Panc1 (cell line): Measurements from ENCODE around the gene TRIM39. TPM values are rescaled to one million over a fixed set of nuclear protein-coding genes. Genes with fewer than 3 reads are reported as not detected.

Experiments used
- ATAC-seq: fragments of 200-7000 bp; cut with Tn5 transposase; 2 replicates; pipeline ENCODE4 v1.9.1; 2020; ENCODE audit warnings: mild to moderate bottlenecking, moderate library complexity
- BruUV-seq: library from RNA; stranded (reverse); fragments of 400-500 nt; replicated peaks from 2 replicates; lab custom pipeline; 2021; lab: Mats Ljungman, UMichigan
- CTCF ChIA-PET: fragments of 300-600 bp; sonication (Branson Sonifier 250); formaldehyde crosslinking; loops from one replicate; lab custom pipeline; 2022; ENCODE audit warnings: antibody characterized with exemption; lab: Charles Lee
- POLR2A ChIA-PET: fragments of 300-600 bp; sonication (Branson Sonifier 250); formaldehyde crosslinking; loops from one replicate; lab custom pipeline; 2022; ENCODE audit warnings: antibody characterized with exemption; lab: Charles Lee
- DNase-seq: peaks from one replicate; pipeline ENCODE4 v3.0.0-alpha.2; 2010; ENCODE audit warnings: low read depth, low spot score
- H3K27ac ChIP-seq: 2 replicates; pipeline ENCODE4 v1.5.1; 2011; ENCODE audit warnings: mild to moderate bottlenecking, low read length, inconsistent platforms
- H3K27me3 ChIP-seq: fragments of 200-500 bp; sonication (Bioruptor generic); 2 replicates; pipeline ENCODE4 v1.6.0; 2014; ENCODE audit warnings: low read length, inconsistent platforms; ENCODE audit not compliant: control insufficient read depth, insufficient read depth
- H3K36me3 ChIP-seq: fragments of 200-500 bp; sonication (Bioruptor generic); 2 replicates; pipeline ENCODE4 v1.5.1; 2014; ENCODE audit warnings: inconsistent platforms, mild to moderate bottlenecking, low read length, moderate library complexity; ENCODE audit not compliant: control insufficient read depth, insufficient read depth
- H3K4me1 ChIP-seq: 2 replicates; pipeline ENCODE4 v1.5.1; 2011; ENCODE audit warnings: inconsistent platforms, mild to moderate bottlenecking, low read length, moderate library complexity; ENCODE audit not compliant: control insufficient read depth, insufficient read depth
- H3K4me3 ChIP-seq, 2 experiments: 2 replicates each; pipeline ENCODE4 v1.5.1; 2011 to 2012; ENCODE audit warnings: low read depth in 2 of 2, low read length in 2 of 2, mild to moderate bottlenecking in 2 of 2, inconsistent platforms in 1 of 2, moderate library complexity in 1 of 2
- H3K9me3 ChIP-seq: fragments of 200-500 bp; sonication (Bioruptor generic); 2 replicates; pipeline ENCODE4 v1.5.1; 2014; ENCODE audit warnings: low read depth, mild to moderate bottlenecking, inconsistent platforms, low read length, moderate library complexity; ENCODE audit not compliant: control insufficient read depth, insufficient read depth
- POLR2AphosphoS5 ChIP-seq: IDR thresholded peaks from 2 replicates; pipeline ENCODE4 v1.6.1; 2012; ENCODE audit warnings: mild to moderate bottlenecking, low read depth, low read length, moderate library complexity
- SIN3A ChIP-seq: IDR thresholded peaks from 2 replicates; pipeline ENCODE4 v1.6.1; 2012; ENCODE audit warnings: low read depth, mild to moderate bottlenecking, low read length, moderate library complexity, borderline replicate concordance; ENCODE audit not compliant: insufficient read depth
- TCF7L2 ChIP-seq: IDR thresholded peaks from 2 replicates; pipeline ENCODE4 v1.6.1; 2011; ENCODE audit warnings: mild to moderate bottlenecking, low read depth, low read length, inconsistent platforms
- in situ Hi-C: cut with HindIII; loops from 2 replicates; pipeline ENCODE4 v1.10.0; 2016; ENCODE audit warnings: low sequenced_read_pairs, low pct_unique_long_range_greater_than_20kb
- intact Hi-C: fragments of 100-400 bp; cut with micrococcal nuclease; formaldehyde crosslinking; loops from one replicate; pipeline ENCODE4 v1.10.0; 2022; ENCODE audit not compliant: unreplicated experiment
- total RNA-seq: library from RNA; stranded (reverse); gene quantifications from one replicate; pipeline ENCODE4 v1.2.1, GENCODE V29; 2021; ENCODE audit not compliant: unreplicated experiment
- TF ChIP-seq, protein P1 (sequence below): fragments of 450-650 bp; IDR thresholded peaks from 2 replicates; pipeline ENCODE4 v1.5.1; 2017; ENCODE audit warnings: mild to moderate bottlenecking
- TF ChIP-seq, protein P2 (sequence below), 2 experiments: IDR thresholded peaks; 2 replicates each; pipeline ENCODE4 v1.6.1; 2011 to 2012; ENCODE audit warnings: low read depth in 2 of 2, control low read depth in 1 of 2, low read length in 1 of 2, mild to moderate bottlenecking in 1 of 2, moderate library complexity in 1 of 2; ENCODE audit not compliant: insufficient read depth in 1 of 2

TRIM39 gene
- total RNA-seq, 1 experiment from 2014 or later, result 13.4 TPM

DNA sequence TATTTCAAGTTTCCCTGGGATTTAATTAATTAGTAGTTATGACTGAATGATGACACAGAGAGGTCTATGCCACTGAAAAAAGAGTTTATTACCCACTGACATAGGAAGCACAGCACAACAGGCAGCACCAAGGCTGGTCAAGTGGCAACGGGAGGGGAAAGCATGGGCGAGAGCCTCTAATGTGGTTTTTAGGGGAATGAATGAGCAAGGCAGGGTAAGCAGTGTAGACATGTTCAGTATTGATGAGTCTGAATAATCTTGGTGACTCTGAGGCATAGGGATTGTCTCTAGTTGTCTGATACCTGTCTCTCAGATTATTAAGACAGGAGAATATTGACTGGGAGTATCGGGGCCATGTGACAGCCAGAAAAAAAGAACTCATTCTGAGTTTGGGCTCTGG lies 64.5 kb downstream of the TRIM39 start:
- no peak for DNase-seq
- in situ Hi-C loops, result no loop called here
- Histone ChIP-seq H3K36me3 (no peaks in the 10 kb centered on the region), H3K9me3 (no peaks in the 10 kb centered on the region), H3K4me1 (no peaks in the 10 kb centered on the region), H3K27me3 (peaks cover 35% of the 10 kb centered on the region), H3K4me3 (no peak overlapping the region), H3K27ac (no peak overlapping the region)
- no peak for ATAC-seq
- CTCF ChIA-PET, result no interaction called here
- POLR2A ChIA-PET, result no interaction called here
- TF ChIP-seq POLR2AphosphoS5 (no peak), TCF7L2 (no peak), SIN3A (no peak)
- TF ChIP-seq, protein P1, sequence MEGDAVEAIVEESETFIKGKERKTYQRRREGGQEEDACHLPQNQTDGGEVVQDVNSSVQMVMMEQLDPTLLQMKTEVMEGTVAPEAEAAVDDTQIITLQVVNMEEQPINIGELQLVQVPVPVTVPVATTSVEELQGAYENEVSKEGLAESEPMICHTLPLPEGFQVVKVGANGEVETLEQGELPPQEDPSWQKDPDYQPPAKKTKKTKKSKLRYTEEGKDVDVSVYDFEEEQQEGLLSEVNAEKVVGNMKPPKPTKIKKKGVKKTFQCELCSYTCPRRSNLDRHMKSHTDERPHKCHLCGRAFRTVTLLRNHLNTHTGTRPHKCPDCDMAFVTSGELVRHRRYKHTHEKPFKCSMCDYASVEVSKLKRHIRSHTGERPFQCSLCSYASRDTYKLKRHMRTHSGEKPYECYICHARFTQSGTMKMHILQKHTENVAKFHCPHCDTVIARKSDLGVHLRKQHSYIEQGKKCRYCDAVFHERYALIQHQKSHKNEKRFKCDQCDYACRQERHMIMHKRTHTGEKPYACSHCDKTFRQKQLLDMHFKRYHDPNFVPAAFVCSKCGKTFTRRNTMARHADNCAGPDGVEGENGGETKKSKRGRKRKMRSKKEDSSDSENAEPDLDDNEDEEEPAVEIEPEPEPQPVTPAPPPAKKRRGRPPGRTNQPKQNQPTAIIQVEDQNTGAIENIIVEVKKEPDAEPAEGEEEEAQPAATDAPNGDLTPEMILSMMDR, result no peak
- TF ChIP-seq, protein P2, sequence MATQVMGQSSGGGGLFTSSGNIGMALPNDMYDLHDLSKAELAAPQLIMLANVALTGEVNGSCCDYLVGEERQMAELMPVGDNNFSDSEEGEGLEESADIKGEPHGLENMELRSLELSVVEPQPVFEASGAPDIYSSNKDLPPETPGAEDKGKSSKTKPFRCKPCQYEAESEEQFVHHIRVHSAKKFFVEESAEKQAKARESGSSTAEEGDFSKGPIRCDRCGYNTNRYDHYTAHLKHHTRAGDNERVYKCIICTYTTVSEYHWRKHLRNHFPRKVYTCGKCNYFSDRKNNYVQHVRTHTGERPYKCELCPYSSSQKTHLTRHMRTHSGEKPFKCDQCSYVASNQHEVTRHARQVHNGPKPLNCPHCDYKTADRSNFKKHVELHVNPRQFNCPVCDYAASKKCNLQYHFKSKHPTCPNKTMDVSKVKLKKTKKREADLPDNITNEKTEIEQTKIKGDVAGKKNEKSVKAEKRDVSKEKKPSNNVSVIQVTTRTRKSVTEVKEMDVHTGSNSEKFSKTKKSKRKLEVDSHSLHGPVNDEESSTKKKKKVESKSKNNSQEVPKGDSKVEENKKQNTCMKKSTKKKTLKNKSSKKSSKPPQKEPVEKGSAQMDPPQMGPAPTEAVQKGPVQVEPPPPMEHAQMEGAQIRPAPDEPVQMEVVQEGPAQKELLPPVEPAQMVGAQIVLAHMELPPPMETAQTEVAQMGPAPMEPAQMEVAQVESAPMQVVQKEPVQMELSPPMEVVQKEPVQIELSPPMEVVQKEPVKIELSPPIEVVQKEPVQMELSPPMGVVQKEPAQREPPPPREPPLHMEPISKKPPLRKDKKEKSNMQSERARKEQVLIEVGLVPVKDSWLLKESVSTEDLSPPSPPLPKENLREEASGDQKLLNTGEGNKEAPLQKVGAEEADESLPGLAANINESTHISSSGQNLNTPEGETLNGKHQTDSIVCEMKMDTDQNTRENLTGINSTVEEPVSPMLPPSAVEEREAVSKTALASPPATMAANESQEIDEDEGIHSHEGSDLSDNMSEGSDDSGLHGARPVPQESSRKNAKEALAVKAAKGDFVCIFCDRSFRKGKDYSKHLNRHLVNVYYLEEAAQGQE (IDR thresholded peaks at IDR 0.05; ENCODE audit: insufficient read depth in 1 of 2, low read depth in 2 of 2, low read length in 1 of 2), result no peak
- intact Hi-C loops, result no loop called here
- BruUV-seq, result no TSS peak

Other genes with a start within 250 kb of the TRIM39 start
- gene TRIM31, start 213.8 kb upstream of the TRIM39 start, total RNA-seq, result not detected
- gene TRIM40, start 190.8 kb upstream of the TRIM39 start, total RNA-seq, result not detected
- gene TRIM10, start 165.7 kb upstream of the TRIM39 start, total RNA-seq, result not detected
- 0.13 TPM for gene TRIM15, start 163.4 kb upstream of the TRIM39 start, total RNA-seq
- 44.8 TPM for gene TRIM26, start 113.5 kb upstream of the TRIM39 start, total RNA-seq
- 81.3 TPM for gene RPP21, start 18.2 kb downstream of the TRIM39 start, total RNA-seq
- 132 TPM for gene HLA-E, start 162.6 kb downstream of the TRIM39 start, total RNA-seq
- 90.6 TPM for gene GNL1, start 229.6 kb downstream of the TRIM39 start, total RNA-seq
- gene PRR3, start 230.4 kb downstream of the TRIM39 start, total RNA-seq, result 16.5 TPM
- gene ABCF1, start 244.5 kb downstream of the TRIM39 start, total RNA-seq, result 94.9 TPM